Small intestine (tissue), 7 donors: Measurements from ENCODE around the gene DKC1. TPM values are rescaled to one million over a fixed set of nuclear protein-coding genes. Genes with fewer than 3 reads are reported as not detected.
"Not testable (repeated sequence)": the region's sequence is repeated elsewhere in the genome, so short reads cannot be mapped to it uniquely, and the experiment has no call there.

Source experiments
- DNase-seq, 2 donors: peaks; one replicate each; pipeline versions ENCODE4 v3.0.0 to v3.0.0-alpha.2; 2013
- FAIRE-seq: peaks from 2 replicates; lab custom pipeline; 2012; peaks lifted over from hg19 to GRCh38; lab: Jason Lieb, UNC
- H3K27ac ChIP-seq, 3 donors: one replicate each; pipeline ENCODE4 v1.5.1; 2013; ENCODE audit warnings: low read length in 2 of 3, mild to moderate bottlenecking in 2 of 3, control low read depth in 1 of 3, inconsistent platforms in 1 of 3, low read depth in 1 of 3, moderate library complexity in 1 of 3
- H3K27me3 ChIP-seq, 3 donors: one replicate each; pipeline ENCODE4 v1.6.1; 2013; ENCODE audit warnings: low read length in 3 of 3, inconsistent platforms in 1 of 3; ENCODE audit not compliant: control insufficient read depth in 3 of 3, insufficient read depth in 3 of 3
- H3K36me3 ChIP-seq, 3 donors: one replicate each; pipeline ENCODE4 v1.6.1; 2013; ENCODE audit warnings: low read length in 3 of 3, inconsistent platforms in 1 of 3, low read depth in 1 of 3, mild to moderate bottlenecking in 1 of 3, moderate library complexity in 1 of 3; ENCODE audit not compliant: control insufficient read depth in 3 of 3, insufficient read depth in 2 of 3
- H3K4me1 ChIP-seq, 3 donors: one replicate each; pipeline ENCODE4 v1.6.1; 2013; ENCODE audit warnings: low read length in 2 of 3, inconsistent platforms in 1 of 3, low read depth in 1 of 3, mild to moderate bottlenecking in 1 of 3, moderate library complexity in 1 of 3; ENCODE audit not compliant: control insufficient read depth in 3 of 3, insufficient read depth in 2 of 3
- H3K4me3 ChIP-seq, 3 donors: one replicate each; pipeline ENCODE4 v1.5.1; 2013; ENCODE audit warnings: low read length in 3 of 3, control low read depth in 1 of 3, inconsistent platforms in 1 of 3, low read depth in 1 of 3, mild to moderate bottlenecking in 1 of 3, moderate library complexity in 1 of 3
- H3K9me3 ChIP-seq, 2 donors: one replicate each; pipeline ENCODE4 v1.6.1; 2013; ENCODE audit warnings: low read depth in 1 of 2, low read length in 1 of 2; ENCODE audit not compliant: control insufficient read depth in 2 of 2, insufficient read depth in 1 of 2
- WGBS, 3 donors: extraction: QIAGEN DNeasy Blood & Tissue Kit; methylation state at CpG; one replicate each; pipeline ENCODE4 v1.1.7; 2013; 5-methylcytosine and 5-hydroxymethylcytosine counted together
- polyA plus RNA-seq, 4 donors: library from polyadenylated mRNA; stranded (reverse) in 3 of 4; unstranded in 1 of 4; fragments of 200-250 nt in 3 of 4; fragments of 120-200 nt in 1 of 4; gene quantifications; one replicate each; pipeline versions ENCODE4 v1.2.1 to v1.2.3, GENCODE V29; 2013
- donor health status: healthy with polysubstance abuse.
- donor health status: control.
- donor health status: control.
- donor health status: Bipolar disorder and iron deficiency.
- donor health status: healthy.

The DKC1 gene
- polyA plus RNA-seq, 4 donors: 12.5 to 56.0 (median 32.5) TPM

DNA sequence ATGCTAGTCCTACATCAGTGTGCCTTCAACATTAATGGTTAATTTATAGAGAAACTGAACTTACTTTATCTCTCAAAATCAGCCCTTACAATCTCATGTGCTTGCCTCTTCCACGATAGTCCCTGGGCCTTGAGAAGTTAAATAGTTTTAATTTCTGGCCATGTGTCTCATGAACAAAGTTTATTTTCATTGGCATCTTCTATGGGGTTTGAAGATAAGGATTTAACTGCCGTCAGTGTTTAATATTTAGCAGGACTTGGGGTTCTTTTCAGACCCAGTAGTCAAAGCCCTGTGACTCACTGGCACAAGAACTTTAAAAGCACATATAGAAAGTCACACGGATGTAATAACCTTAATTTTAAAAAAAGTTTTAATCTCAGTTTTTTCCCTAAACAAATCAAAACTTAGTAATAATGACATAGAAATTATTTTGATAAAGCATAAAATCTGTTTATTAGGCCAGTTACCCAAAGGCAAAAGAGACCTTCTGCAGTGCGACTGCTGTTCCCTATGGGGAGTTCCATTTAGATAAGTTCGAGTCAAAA lies 52.7 kb downstream of the DKC1 start:
- peak; percentile 71 for FAIRE-seq
- no peak overlapping the region for H3K4me3 ChIP-seq
- peak overlapping the region in 1 of 3 donors; percentile 12 for H3K27ac ChIP-seq
- DNase-seq: no peak
- H3K27me3 ChIP-seq: no peaks in the 10 kb centered on the region
- H3K9me3 ChIP-seq: no peaks in the 10 kb centered on the region
- H3K36me3 ChIP-seq: no peaks in the 10 kb centered on the region
- peaks cover 0 to 6% (median 0%) of the 10 kb centered on the region in 3 donors for H3K4me1 ChIP-seq
- 19 to 54% (median 42%) methylated on average over 5 of the region's 5 CpGs for WGBS, 3 donors

DNA sequence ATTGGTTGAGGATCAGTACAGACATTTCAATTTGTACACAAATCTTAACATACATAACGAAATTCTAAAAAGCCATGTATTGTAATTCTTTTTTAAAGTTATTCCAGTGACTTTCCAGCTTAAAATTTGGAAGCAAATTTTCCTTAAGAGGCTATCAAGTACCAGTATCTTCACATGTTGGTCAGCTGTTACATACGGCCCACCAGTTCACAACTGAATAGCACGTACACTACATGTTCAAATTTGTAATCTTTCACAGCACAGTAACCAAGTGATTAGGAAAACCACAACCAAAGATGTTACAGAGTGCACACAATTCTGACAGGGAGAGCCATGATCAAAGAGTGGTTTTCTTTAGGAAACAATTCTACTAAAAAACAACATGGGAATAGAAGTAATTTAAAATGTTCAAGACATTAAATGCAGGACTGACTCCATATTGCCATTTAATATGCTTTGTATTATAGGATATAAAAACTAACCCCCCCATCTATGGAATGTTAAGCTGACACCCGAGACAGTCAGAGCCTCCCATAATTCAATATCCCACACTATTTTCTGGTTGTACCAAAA lies 53.7 kb downstream of the DKC1 start:
- not testable (repeated sequence) for H3K4me3 ChIP-seq, H3K4me1 ChIP-seq, H3K36me3 ChIP-seq, H3K9me3 ChIP-seq, FAIRE-seq, H3K27me3 ChIP-seq, DNase-seq, H3K27ac ChIP-seq
- WGBS, 3 donors: 86 to 89% (median 88%) methylated on average over 3 to 4 of the region's 4 CpGs

DNA sequence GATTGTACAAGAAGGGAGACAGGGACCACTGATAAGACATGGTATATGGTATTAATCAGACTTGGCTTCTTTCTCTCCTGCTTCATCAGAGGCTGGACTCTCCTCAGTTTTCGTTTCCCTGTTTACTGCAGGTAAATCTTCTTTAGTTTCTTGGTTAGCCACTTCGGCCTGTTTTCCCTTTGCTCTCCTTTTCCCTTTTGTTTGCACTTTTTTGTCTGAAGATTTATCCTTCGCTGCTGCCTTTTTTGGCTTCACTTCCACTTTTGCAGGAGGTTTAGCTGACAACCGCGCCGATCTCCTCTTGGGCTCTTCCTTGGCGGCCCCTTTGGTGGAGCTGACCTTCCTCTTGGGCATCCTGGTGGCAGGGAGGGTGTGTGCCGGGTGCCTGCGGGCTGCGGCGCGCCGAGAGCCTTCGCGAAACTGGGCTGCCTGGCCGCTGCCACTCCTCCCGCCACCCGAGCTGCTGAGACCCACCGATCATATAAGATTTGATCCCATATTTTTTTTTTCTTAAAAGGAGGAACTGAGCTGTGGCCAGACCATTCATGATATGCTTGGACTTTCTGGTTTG lies 54.5 kb downstream of the DKC1 start:
- WGBS, 3 donors: 91 to 97% (median 95%) methylated on average over 19 of the region's 19 CpGs
- not testable (repeated sequence) for FAIRE-seq, H3K9me3 ChIP-seq, H3K27me3 ChIP-seq, DNase-seq, H3K36me3 ChIP-seq, H3K27ac ChIP-seq, H3K4me1 ChIP-seq, H3K4me3 ChIP-seq

DNA sequence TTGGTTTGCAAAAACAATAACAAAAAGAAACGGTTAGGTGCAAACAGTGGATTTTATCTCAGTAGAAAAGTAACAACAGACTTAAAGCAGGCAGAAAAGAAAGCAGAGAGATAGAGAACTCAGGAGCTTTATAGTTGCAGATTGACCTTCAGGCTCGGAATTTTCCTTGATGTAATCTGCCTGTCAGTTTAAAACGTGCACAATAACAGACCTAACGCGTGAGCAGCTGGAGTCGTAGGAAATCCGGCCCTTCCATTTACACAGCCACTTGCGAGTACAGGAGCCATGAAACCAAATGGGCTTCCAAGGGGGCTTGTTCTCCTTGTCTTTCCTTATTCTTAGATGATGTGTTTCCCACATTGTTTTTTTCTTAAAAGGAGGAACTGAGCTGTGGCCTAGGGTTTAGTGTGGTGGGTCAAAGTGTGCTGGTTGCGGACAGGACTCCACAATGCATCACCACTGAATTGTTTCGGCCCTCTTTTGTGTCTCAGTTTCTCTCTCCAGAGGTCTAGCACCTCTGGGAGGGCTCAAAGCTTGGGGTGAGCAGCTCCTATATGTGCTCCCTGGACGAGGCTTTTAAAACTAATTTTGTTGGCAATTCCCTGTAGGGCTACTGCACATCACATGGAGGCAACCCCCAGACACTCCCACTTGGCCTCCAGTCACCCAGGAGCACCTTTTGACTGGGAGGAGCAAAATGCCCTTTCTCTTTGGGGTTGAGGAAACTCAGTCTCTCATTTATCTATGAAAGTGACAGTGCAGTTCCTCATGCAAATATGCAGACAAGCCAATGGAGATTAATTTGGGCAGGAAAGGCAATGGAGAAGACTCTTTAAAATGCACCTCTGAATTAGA lies 56.5 kb downstream of the DKC1 start:
- peaks cover 0 to 5% (median 0%) of the 10 kb centered on the region in 3 donors for H3K4me1 ChIP-seq
- DNase-seq (peak in 1 of 2 donors; percentile 40), FAIRE-seq (no peak)
- WGBS, 3 donors: 43 to 54% (median 50%) methylated on average over 11 of the region's 11 CpGs
- no peaks in the 10 kb centered on the region for H3K27me3 ChIP-seq
- no peak overlapping the region for H3K27ac ChIP-seq
- no peaks in the 10 kb centered on the region for H3K36me3 ChIP-seq
- H3K9me3 ChIP-seq: no peaks in the 10 kb centered on the region
- H3K4me3 ChIP-seq: no peak overlapping the region

DNA sequence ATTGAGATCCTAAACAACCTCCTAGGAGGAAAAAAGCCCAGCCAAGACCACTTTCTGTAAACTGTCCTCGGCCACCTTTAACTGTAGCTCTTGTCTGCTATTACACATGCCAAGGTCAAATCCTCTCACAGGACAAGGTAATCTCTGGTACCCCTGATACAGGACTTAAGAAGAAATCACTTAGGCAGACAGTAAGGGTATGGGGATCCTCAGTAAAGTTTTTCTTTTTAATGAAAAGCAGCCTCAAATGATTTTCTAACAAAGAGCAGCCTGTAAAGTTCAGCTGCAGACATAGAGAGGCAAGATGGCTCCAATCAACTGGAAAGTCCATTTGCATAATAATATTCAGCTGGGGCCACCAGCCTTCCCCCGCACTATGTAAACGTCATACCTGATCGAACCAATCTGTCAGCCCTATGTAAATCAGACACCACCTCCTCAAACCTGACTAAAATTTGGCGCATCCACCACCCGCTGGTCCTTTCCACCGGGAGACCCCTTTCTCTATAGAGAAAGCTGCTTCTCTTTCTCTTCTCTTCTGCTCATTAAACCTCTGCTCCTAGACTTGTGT lies 57.2 kb downstream of the DKC1 start:
- Histone ChIP-seq H3K9me3 (no peaks in the 10 kb centered on the region), H3K27ac (no peak overlapping the region), H3K27me3 (no peaks in the 10 kb centered on the region), H3K4me1 (peaks cover 0 to 5% (median 0%) of the 10 kb centered on the region in 3 donors), H3K36me3 (no peaks in the 10 kb centered on the region), H3K4me3 (no peak overlapping the region)
- FAIRE-seq (no peak), DNase-seq (no peak)
- WGBS, 3 donors: 79 to 95% (median 88%) methylated on average over 7 of the region's 7 CpGs

DNA sequence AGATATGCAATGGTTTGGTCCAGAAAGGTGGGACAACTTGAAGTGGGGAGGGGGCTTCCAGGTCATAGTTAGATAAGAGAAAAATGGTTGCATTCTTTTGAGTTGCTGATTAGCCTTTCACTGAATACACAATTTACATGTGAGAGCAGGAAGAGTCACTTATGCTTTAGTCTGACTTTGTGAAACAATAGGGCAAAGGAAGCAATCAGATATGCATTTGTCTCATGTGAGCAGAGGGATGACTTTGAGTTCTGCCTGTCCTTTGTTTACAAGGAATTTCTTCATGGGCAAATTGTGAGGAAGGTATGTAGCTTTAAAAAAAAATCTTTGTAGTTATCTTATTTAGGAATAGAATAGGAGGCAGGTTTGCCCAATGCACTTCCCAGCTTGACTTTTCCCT lies 58.9 kb downstream of the DKC1 start:
- H3K4me3 ChIP-seq: no peak overlapping the region
- FAIRE-seq: no peak
- no peaks in the 10 kb centered on the region for H3K36me3 ChIP-seq
- H3K27ac ChIP-seq: no peak overlapping the region
- no peaks in the 10 kb centered on the region for H3K4me1 ChIP-seq
- DNase-seq: no peak
- no peaks in the 10 kb centered on the region for H3K27me3 ChIP-seq
- H3K9me3 ChIP-seq: no peaks in the 10 kb centered on the region

DNA sequence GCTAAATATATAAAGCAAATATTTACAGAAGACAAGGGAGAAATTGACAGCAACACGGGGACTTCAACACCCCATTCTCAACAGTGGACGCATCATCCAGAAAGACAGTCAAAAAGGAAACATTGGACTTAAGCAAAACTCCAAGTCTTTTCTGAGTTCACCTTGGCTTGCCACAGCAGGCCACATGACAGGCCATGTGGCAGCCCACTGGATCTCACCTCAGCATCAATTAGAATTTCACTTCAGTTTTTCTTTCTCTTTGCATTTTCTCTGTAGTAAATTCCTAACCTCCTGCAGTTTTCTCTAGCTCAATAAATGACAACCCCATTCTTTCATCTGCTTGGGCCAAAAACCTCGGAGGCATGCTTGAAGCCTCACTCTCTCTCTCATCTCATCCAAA lies 59.4 kb downstream of the DKC1 start:
- 73 to 84% (median 73%) methylated on average over 3 of the region's 3 CpGs for WGBS, 3 donors
- H3K36me3 ChIP-seq: no peaks in the 10 kb centered on the region
- no peak for FAIRE-seq

DNA sequence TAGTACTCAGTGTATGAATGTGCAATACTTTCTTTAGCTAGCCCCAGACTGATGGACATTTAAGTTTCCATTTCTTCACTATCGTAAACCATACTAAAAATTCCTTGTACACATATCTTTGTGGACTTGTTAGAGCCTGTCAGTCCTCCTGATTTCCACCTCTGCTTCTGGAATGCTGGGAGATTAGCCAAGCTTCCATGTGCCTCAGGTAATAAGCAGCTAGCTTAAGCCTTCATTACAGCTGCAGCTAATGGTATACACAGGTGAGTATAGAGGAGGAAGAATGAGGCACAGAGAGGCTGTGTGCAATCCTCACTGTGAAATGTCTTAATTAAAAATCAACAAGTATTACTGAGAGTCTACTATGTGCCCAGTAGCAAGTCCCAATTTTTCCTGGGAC lies 62.0 kb downstream of the DKC1 start:
- FAIRE-seq: no peak
- Histone ChIP-seq H3K27ac (no peak overlapping the region), H3K4me3 (no peak overlapping the region), H3K9me3 (no peaks in the 10 kb centered on the region), H3K4me1 (peaks cover 0 to 8% (median 0%) of the 10 kb centered on the region in 3 donors), H3K36me3 (no peaks in the 10 kb centered on the region), H3K27me3 (no peaks in the 10 kb centered on the region)
- DNase-seq: no peak
- 86 to 100% (median 88%) methylated on average over 1 of the region's 1 CpG for WGBS, 3 donors

More for the DNA sequence above, 59.4 kb downstream of the DKC1 start:
- Histone ChIP-seq H3K27me3 (no peaks in the 10 kb centered on the region), H3K4me1 (no peaks in the 10 kb centered on the region), H3K9me3 (no peaks in the 10 kb centered on the region), H3K4me3 (no peak overlapping the region), H3K27ac (no peak overlapping the region)
- no peak for DNase-seq
